ENCODE results near the gene CCL14.
"Not testable (repeated sequence)": the region's sequence is repeated elsewhere in the genome, so short reads cannot be mapped to it uniquely, and the experiment has no call there.

CCL14 gene

GRCh38 chr17:35965272-35965671, 21.3 kb downstream of the CCL14 start:
- Histone ChIP-seq H3K4me3 (no peak overlapping the region), H3K36me3 (ENCODE audit: insufficient read depth, low read length) (no peaks in the 10 kb centered on the region), H3K9ac (ENCODE audit: insufficient read length) (no peak overlapping the region), H3K9me3 (ENCODE audit: low read depth, low read length) (no peaks in the 10 kb centered on the region), H3K27ac (no peak overlapping the region)
- TF ChIP-seq FOXP2 (optimal IDR thresholded peaks at IDR 0.05; ENCODE audit: control extremely low read depth, extremely low read length, insufficient read depth) (no peak), EZH2 (IDR thresholded peaks at IDR 0.05) (no peak), POLR2AphosphoS5 (IDR thresholded peaks at IDR 0.05; ENCODE audit: borderline replicate concordance, low read depth, low read length) (no peak)
- DNase-seq (ENCODE audit: low read depth, low spot score) = no peak

GRCh38 chr17:35963663-35964062, 22.9 kb downstream of the CCL14 start:
- no peak overlapping the region for H3K9ac ChIP-seq (ENCODE audit: insufficient read length)
- H3K9me3 ChIP-seq (ENCODE audit: low read depth, low read length) = no peaks in the 10 kb centered on the region
- H3K4me3 ChIP-seq = no peak overlapping the region
- no peaks in the 10 kb centered on the region for H3K36me3 ChIP-seq (ENCODE audit: insufficient read depth, low read length)
- TF ChIP-seq EZH2 (IDR thresholded peaks at IDR 0.05) (no peak), FOXP2 (optimal IDR thresholded peaks at IDR 0.05; ENCODE audit: control extremely low read depth, extremely low read length, insufficient read depth) (no peak), POLR2AphosphoS5 (IDR thresholded peaks at IDR 0.05; ENCODE audit: borderline replicate concordance, low read depth, low read length) (no peak)
- no peak for DNase-seq (ENCODE audit: low read depth, low spot score)
- H3K27ac ChIP-seq = no peak overlapping the region

- no peak overlapping the region for H3K4me3 ChIP-seq
- H3K9ac ChIP-seq (ENCODE audit: insufficient read length) = no peak overlapping the region
- H3K27ac ChIP-seq = no peak overlapping the region
- no peaks in the 10 kb centered on the region for H3K36me3 ChIP-seq (ENCODE audit: insufficient read depth, low read length)
- H3K9me3 ChIP-seq (ENCODE audit: low read depth, low read length) = no peaks in the 10 kb centered on the region
- TF ChIP-seq FOXP2 (optimal IDR thresholded peaks at IDR 0.05; ENCODE audit: control extremely low read depth, extremely low read length, insufficient read depth) (no peak), EZH2 (IDR thresholded peaks at IDR 0.05) (no peak), POLR2AphosphoS5 (IDR thresholded peaks at IDR 0.05; ENCODE audit: borderline replicate concordance, low read depth, low read length) (no peak)
- no peak for DNase-seq (ENCODE audit: low read depth, low spot score)
Measured at GRCh38 chr17:35953720-35954119, 32.8 kb downstream of the CCL14 start.

GRCh38 chr17:35949401-35949800, 37.1 kb downstream of the CCL14 start:
- Histone ChIP-seq H3K4me3 (no peak overlapping the region), H3K9ac (ENCODE audit: insufficient read length) (no peak overlapping the region), H3K36me3 (ENCODE audit: insufficient read depth, low read length) (no peaks in the 10 kb centered on the region), H3K27ac (no peak overlapping the region), H3K9me3 (ENCODE audit: low read depth, low read length) (no peaks in the 10 kb centered on the region)
- DNase-seq (ENCODE audit: low read depth, low spot score) = no peak
- TF ChIP-seq EZH2 (IDR thresholded peaks at IDR 0.05) (no peak), FOXP2 (optimal IDR thresholded peaks at IDR 0.05; ENCODE audit: control extremely low read depth, extremely low read length, insufficient read depth) (no peak)

- Histone ChIP-seq H3K4me3 (no peak overlapping the region), H3K9ac (ENCODE audit: insufficient read length) (no peak overlapping the region), H3K27ac (no peak overlapping the region), H3K9me3 (ENCODE audit: low read depth, low read length) (no peaks in the 10 kb centered on the region), H3K36me3 (ENCODE audit: insufficient read depth, low read length) (no peaks in the 10 kb centered on the region)
- DNase-seq (ENCODE audit: low read depth, low spot score) = no peak
- no peak for TF ChIP-seq EZH2 (IDR thresholded peaks at IDR 0.05)
- TF ChIP-seq POLR2AphosphoS5 (IDR thresholded peaks at IDR 0.05; ENCODE audit: borderline replicate concordance, low read depth, low read length) = no peak
- TF ChIP-seq FOXP2 (optimal IDR thresholded peaks at IDR 0.05; ENCODE audit: control extremely low read depth, extremely low read length, insufficient read depth) = no peak
Measured at GRCh38 chr17:35948092-35948491, 38.4 kb downstream of the CCL14 start.

- TF ChIP-seq POLR2AphosphoS5 (IDR thresholded peaks at IDR 0.05; ENCODE audit: borderline replicate concordance, low read depth, low read length) (no peak), FOXP2 (optimal IDR thresholded peaks at IDR 0.05; ENCODE audit: control extremely low read depth, extremely low read length, insufficient read depth) (no peak), EZH2 (IDR thresholded peaks at IDR 0.05) (no peak)
- no peak for DNase-seq (ENCODE audit: low read depth, low spot score)
Measured at GRCh38 chr17:35947156-35947585, 39.4 kb downstream of the CCL14 start.

GRCh38 chr17:35944151-35944550, 42.4 kb downstream of the CCL14 start:
- Histone ChIP-seq H3K9me3 (ENCODE audit: low read depth, low read length) (no peaks in the 10 kb centered on the region), H3K9ac (ENCODE audit: insufficient read length) (no peak overlapping the region), H3K36me3 (ENCODE audit: insufficient read depth, low read length) (no peaks in the 10 kb centered on the region), H3K27ac (no peak overlapping the region), H3K4me3 (no peak overlapping the region)
- TF ChIP-seq FOXP2 (optimal IDR thresholded peaks at IDR 0.05; ENCODE audit: control extremely low read depth, extremely low read length, insufficient read depth) = no peak
- DNase-seq (ENCODE audit: low read depth, low spot score) = no peak

More at GRCh38 chr17:35947156-35947585, 39.4 kb downstream of the CCL14 start:
- H3K27ac ChIP-seq = no peak overlapping the region
- no peaks in the 10 kb centered on the region for H3K36me3 ChIP-seq (ENCODE audit: insufficient read depth, low read length)
- H3K4me3 ChIP-seq = no peak overlapping the region
- H3K9ac ChIP-seq (ENCODE audit: insufficient read length) = no peak overlapping the region
- no peaks in the 10 kb centered on the region for H3K9me3 ChIP-seq (ENCODE audit: low read depth, low read length)

GRCh38 chr17:35943537-35943936, 43.0 kb downstream of the CCL14 start, which contains the start of gene LYZL6:
Gene LYZL6, minus strand, starts transcription at chr17:35943713. Its CDS starts 4,357 bp downstream, at chr17:35939356.
- DNase-seq (ENCODE audit: low read depth, low spot score) = no peak
- H3K27ac ChIP-seq = no peak within 1 kb of the TSS
- TF ChIP-seq FOXP2 (optimal IDR thresholded peaks at IDR 0.05; ENCODE audit: control extremely low read depth, extremely low read length, insufficient read depth) = no peak
- no peak for TF ChIP-seq EZH2 (IDR thresholded peaks at IDR 0.05)
- TF ChIP-seq POLR2AphosphoS5 (IDR thresholded peaks at IDR 0.05; ENCODE audit: borderline replicate concordance, low read depth, low read length) = no peak

GRCh38 chr17:35942588-35943186, 43.8 kb downstream of the CCL14 start:
- TF ChIP-seq POLR2AphosphoS5 (IDR thresholded peaks at IDR 0.05; ENCODE audit: borderline replicate concordance, low read depth, low read length) = no peak
- TF ChIP-seq FOXP2 (optimal IDR thresholded peaks at IDR 0.05; ENCODE audit: control extremely low read depth, extremely low read length, insufficient read depth) = no peak
- no peak for TF ChIP-seq EZH2 (IDR thresholded peaks at IDR 0.05)
- H3K4me3 ChIP-seq = no peak overlapping the region
- H3K9ac ChIP-seq (ENCODE audit: insufficient read length) = no peak overlapping the region
- no peaks in the 10 kb centered on the region for H3K36me3 ChIP-seq (ENCODE audit: insufficient read depth, low read length)
- no peaks in the 10 kb centered on the region for H3K9me3 ChIP-seq (ENCODE audit: low read depth, low read length)
- no peak for DNase-seq (ENCODE audit: low read depth, low spot score)
- H3K27ac ChIP-seq = no peak overlapping the region

More at GRCh38 chr17:35943537-35943936, 43.0 kb downstream of the CCL14 start, which contains the start of gene LYZL6:
- H3K9ac ChIP-seq (ENCODE audit: insufficient read length) = no peak within 1 kb of the TSS
- no peaks in the 10 kb centered on the region for H3K36me3 ChIP-seq (ENCODE audit: insufficient read depth, low read length)
- H3K9me3 ChIP-seq (ENCODE audit: low read depth, low read length) = no peaks in the 10 kb centered on the region
- no peak within 1 kb of the TSS for H3K4me3 ChIP-seq

- H3K9me3 ChIP-seq (ENCODE audit: low read depth, low read length); DNase-seq (ENCODE audit: low read depth, low spot score); H3K9ac ChIP-seq (ENCODE audit: insufficient read length); H3K4me3 ChIP-seq; H3K27ac ChIP-seq; H3K36me3 ChIP-seq (ENCODE audit: insufficient read depth, low read length): not testable (repeated sequence)
Measured at GRCh38 chr17:35938492-35938891, 48.0 kb downstream of the CCL14 start.
